Vagina (tissue), 2 donors: ENCODE measurements around the gene INSR. TPM values are rescaled to one million over a fixed set of nuclear protein-coding genes. Genes with fewer than 3 reads are reported as not detected.

Experiments used
- DNase-seq, 2 donors: peaks; one replicate each; pipeline ENCODE4 v3.0.0-alpha.2; 2017; ENCODE audit errors: extremely low spot score in 2 of 2
- H3K27ac ChIP-seq: fragments of 200-600 bp; sonication (generic); one replicate; pipeline ENCODE4 v1.5.1; 2019
- H3K27me3 ChIP-seq: fragments of 200-600 bp; sonication (generic); one replicate; pipeline ENCODE4 v1.5.1; 2019
- H3K36me3 ChIP-seq, 2 donors: fragments of 200-600 bp; sonication (generic); one replicate each; pipeline ENCODE4 v1.5.1; 2017 to 2019
- H3K4me1 ChIP-seq: fragments of 200-600 bp; sonication (generic); one replicate; pipeline ENCODE4 v1.5.1; 2019
- H3K4me3 ChIP-seq, 2 donors: fragments of 200-600 bp; sonication (generic); 1 replicate in 1 of 2; 2 replicates in 1 of 2; pipeline ENCODE4 v1.5.1; 2016 to 2019
- H3K9me3 ChIP-seq: fragments of 200-600 bp; sonication (generic); one replicate; pipeline ENCODE4 v1.5.1; 2019
- CTCF ChIP-seq, 3 experiments: fragments of 450-650 bp in 2 of 3; fragments of 200-600 bp in 1 of 3; sonication (generic) in 1 of 3; IDR thresholded peaks; one replicate each; pipeline ENCODE4 v1.5.1; 2017 to 2019; ENCODE audit warnings: antibody characterized with exemption in 3 of 3, mild to moderate bottlenecking in 2 of 3, moderate library complexity in 2 of 3
- POLR2A ChIP-seq, 2 donors: fragments of 450-650 bp; IDR thresholded peaks; one replicate each; pipeline ENCODE4 v1.6.1; 2017; ENCODE audit warnings: antibody characterized with exemption in 2 of 2, mild to moderate bottlenecking in 2 of 2, moderate library complexity in 2 of 2
- POLR2AphosphoS5 ChIP-seq, 2 donors: sonication (generic); formaldehyde crosslinking; IDR thresholded peaks; one replicate each; pipeline ENCODE4 v1.9.0; 2017; ENCODE audit warnings: antibody characterized with exemption in 2 of 2, mild to moderate bottlenecking in 2 of 2, low read depth in 1 of 2; ENCODE audit not compliant: insufficient read depth in 1 of 2
- intact Hi-C: fragments of 100-400 bp; cut with DNase I; formaldehyde crosslinking; loops from one replicate; pipeline ENCODE4 v1.15.1; 2023
- total RNA-seq: library from RNA; depleted of rRNA; stranded (reverse); fragments of >200 nt; gene quantifications from one replicate; pipeline ENCODE4 v1.2.3, GENCODE V29; 2016

Gene INSR
- total RNA-seq, 1 donor from 2014 or later: 86.7 TPM

- H3K9me3 ChIP-seq: no peaks in the 10 kb centered on the region
- intact Hi-C loops: no loop called here
- no peak overlapping the region for H3K27ac ChIP-seq
- peaks cover 0 to 47% of the 10 kb centered on the region in 2 donors for H3K36me3 ChIP-seq
- TF ChIP-seq CTCF (IDR thresholded peaks at IDR 0.05): no peak
- TF ChIP-seq POLR2A (IDR thresholded peaks at IDR 0.05): no peak
- no peak for TF ChIP-seq POLR2AphosphoS5 (IDR thresholded peaks at IDR 0.05; ENCODE audit: insufficient read depth in 1 of 2, low read depth in 1 of 2)
- no peak overlapping the region for H3K4me3 ChIP-seq
- peaks cover 6% of the 10 kb centered on the region for H3K4me1 ChIP-seq
- H3K27me3 ChIP-seq: no peaks in the 10 kb centered on the region
- no peak for DNase-seq
Observed at GRCh38 chr19:7139095-7139494, 155.1 kb downstream of the INSR start.

DNA sequence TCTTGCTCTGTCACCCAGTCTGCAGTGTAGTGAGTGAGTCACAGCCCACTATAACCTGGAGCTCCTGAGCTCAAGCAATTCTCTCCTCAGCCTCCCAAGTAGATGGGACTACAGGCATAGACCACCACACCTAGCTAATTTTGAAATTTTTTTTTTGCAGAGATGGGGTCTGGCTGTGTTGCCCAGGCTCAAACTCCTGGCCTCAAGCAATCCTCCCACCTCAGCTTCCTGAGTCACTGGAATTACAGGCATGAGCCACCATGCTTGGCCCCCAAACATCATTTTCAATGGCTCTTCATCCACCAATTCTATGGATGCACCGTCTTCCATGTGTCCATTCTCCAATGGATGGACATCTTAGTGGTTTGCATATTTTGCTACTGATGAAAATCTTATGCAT lies 155.8 kb downstream of the INSR start:
- H3K36me3 ChIP-seq: peaks cover 0 to 47% of the 10 kb centered on the region in 2 donors
- H3K9me3 ChIP-seq: no peaks in the 10 kb centered on the region
- no peak overlapping the region for H3K27ac ChIP-seq
- H3K4me1 ChIP-seq: peaks cover 6% of the 10 kb centered on the region
- no peaks in the 10 kb centered on the region for H3K27me3 ChIP-seq
- intact Hi-C loops: no loop called here
- DNase-seq: no peak
- no peak overlapping the region for H3K4me3 ChIP-seq
- TF ChIP-seq POLR2A (IDR thresholded peaks at IDR 0.05) (no peak), CTCF (IDR thresholded peaks at IDR 0.05) (no peak), POLR2AphosphoS5 (IDR thresholded peaks at IDR 0.05; ENCODE audit: insufficient read depth in 1 of 2, low read depth in 1 of 2) (no peak)

DNA sequence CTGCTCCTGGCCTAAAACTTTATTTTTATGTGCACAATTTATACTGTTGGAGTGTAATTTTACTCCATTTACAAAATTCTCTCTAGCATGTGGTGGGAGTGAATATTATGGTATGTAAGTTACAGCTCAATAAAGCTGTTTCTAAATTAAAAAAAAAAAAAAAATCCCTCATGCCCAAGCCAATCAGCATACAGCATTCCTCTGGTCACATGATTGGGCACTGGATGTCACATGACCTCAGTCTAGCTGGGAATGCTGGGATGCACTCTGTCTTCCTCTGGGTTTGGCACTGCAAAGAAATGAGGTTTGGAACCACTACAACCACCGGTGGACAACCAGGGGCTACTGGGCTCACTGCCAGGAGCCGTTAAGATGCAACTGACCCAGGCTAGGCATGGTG lies 157.1 kb downstream of the INSR start:
- H3K4me1 ChIP-seq: peaks cover 6% of the 10 kb centered on the region
- H3K9me3 ChIP-seq: no peaks in the 10 kb centered on the region
- intact Hi-C loops: no loop called here
- no peak for DNase-seq
- H3K27me3 ChIP-seq: no peaks in the 10 kb centered on the region
- H3K27ac ChIP-seq: no peak overlapping the region
- peaks cover 0 to 45% of the 10 kb centered on the region in 2 donors for H3K36me3 ChIP-seq
- TF ChIP-seq POLR2AphosphoS5 (IDR thresholded peaks at IDR 0.05; ENCODE audit: insufficient read depth in 1 of 2, low read depth in 1 of 2) (no peak), CTCF (IDR thresholded peaks at IDR 0.05) (no peak), POLR2A (IDR thresholded peaks at IDR 0.05) (no peak)
- no peak overlapping the region for H3K4me3 ChIP-seq

- TF ChIP-seq POLR2AphosphoS5 (IDR thresholded peaks at IDR 0.05; ENCODE audit: insufficient read depth in 1 of 2, low read depth in 1 of 2) (no peak), POLR2A (IDR thresholded peaks at IDR 0.05) (no peak), CTCF (IDR thresholded peaks at IDR 0.05) (no peak)
- intact Hi-C loops: no loop called here
- no peak for DNase-seq
- H3K27ac ChIP-seq: no peak overlapping the region
- H3K36me3 ChIP-seq: peaks cover 4 to 57% of the 10 kb centered on the region in 2 donors
- H3K9me3 ChIP-seq: no peaks in the 10 kb centered on the region
- H3K27me3 ChIP-seq: no peaks in the 10 kb centered on the region
- H3K4me1 ChIP-seq: peaks cover 6% of the 10 kb centered on the region
- no peak overlapping the region for H3K4me3 ChIP-seq
Observed at GRCh38 chr19:7132054-7132453, 162.2 kb downstream of the INSR start.

DNA sequence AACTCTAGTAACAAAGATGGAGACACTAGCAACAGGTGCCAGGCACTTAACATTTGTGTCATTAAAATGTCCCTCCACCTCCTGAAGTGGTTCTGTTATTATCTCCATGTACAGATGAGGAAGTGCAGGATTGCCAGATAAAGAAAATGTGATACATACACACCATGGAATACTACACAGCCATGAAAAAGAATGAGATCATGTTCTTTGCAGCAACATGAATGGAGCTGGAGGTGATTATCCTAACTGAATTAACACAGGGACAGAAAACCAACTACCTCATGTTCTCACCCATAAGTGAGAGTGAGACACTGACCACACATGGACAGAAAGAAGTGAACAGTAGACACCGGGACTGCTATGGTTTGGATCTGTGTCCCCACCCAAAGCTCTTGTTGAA lies 164.2 kb downstream of the INSR start:
- peaks cover 12% of the 10 kb centered on the region for H3K9me3 ChIP-seq
- TF ChIP-seq CTCF (IDR thresholded peaks at IDR 0.05) (no peak), POLR2A (IDR thresholded peaks at IDR 0.05) (no peak), POLR2AphosphoS5 (IDR thresholded peaks at IDR 0.05; ENCODE audit: insufficient read depth in 1 of 2, low read depth in 1 of 2) (no peak)
- intact Hi-C loops: no loop called here
- H3K4me1 ChIP-seq: peaks cover 6% of the 10 kb centered on the region
- DNase-seq: no peak
- H3K27ac ChIP-seq: no peak overlapping the region
- H3K4me3 ChIP-seq: no peak overlapping the region
- peaks cover 12 to 77% of the 10 kb centered on the region in 2 donors for H3K36me3 ChIP-seq
- H3K27me3 ChIP-seq: no peaks in the 10 kb centered on the region
